Hepatocyte (in vitro differentiated cells): ENCODE results near the gene TSSC4. TPM values are rescaled to one million over a fixed set of nuclear protein-coding genes. Genes with fewer than 3 reads are reported as not detected.

Source experiments
- DNase-seq: peaks from one replicate; pipeline ENCODE4 v3.0.0-alpha.2; 2016; ENCODE audit warnings: low spot score
- H2AFZ ChIP-seq: fragments of 200-600 bp; sonication (generic); 2 replicates; pipeline ENCODE4 v1.6.0; 2016; ENCODE audit warnings: antibody characterized with exemption, mild to moderate bottlenecking
- H3K27ac ChIP-seq: fragments of 200-600 bp; sonication (generic); 2 replicates; pipeline ENCODE4 v1.5.1; 2016; ENCODE audit warnings: mild to moderate bottlenecking
- H3K27me3 ChIP-seq: fragments of 200-600 bp; sonication (generic); 2 replicates; pipeline ENCODE4 v1.6.1; 2016
- H3K36me3 ChIP-seq: fragments of 200-600 bp; sonication (generic); replicated peaks from 2 replicates; pipeline ENCODE4 v1.5.1; 2016; ENCODE audit warnings: low read depth; ENCODE audit not compliant: insufficient read depth
- H3K4me1 ChIP-seq: fragments of 200-600 bp; sonication (generic); 2 replicates; pipeline ENCODE4 v1.5.1; 2016; ENCODE audit warnings: mild to moderate bottlenecking, moderate library complexity; ENCODE audit not compliant: insufficient read depth
- H3K4me2 ChIP-seq: fragments of 200-600 bp; sonication (generic); 2 replicates; pipeline ENCODE4 v1.6.0; 2016
- H3K4me3 ChIP-seq: fragments of 200-600 bp; sonication (generic); 2 replicates; pipeline ENCODE4 v1.5.1; 2016; ENCODE audit warnings: mild to moderate bottlenecking
- H3K79me2 ChIP-seq: fragments of 200-600 bp; sonication (generic); 2 replicates; pipeline ENCODE4 v1.6.0; 2017; ENCODE audit warnings: mild to moderate bottlenecking
- H3K9me2 ChIP-seq: fragments of 200-600 bp; sonication (generic); replicated peaks from 2 replicates; pipeline ENCODE4 v1.6.0; 2017; ENCODE audit warnings: mild to moderate bottlenecking; ENCODE audit not compliant: insufficient read depth
- H3K9me3 ChIP-seq: fragments of 200-600 bp; sonication (generic); 2 replicates; pipeline ENCODE4 v1.5.1; 2016; ENCODE audit warnings: low read depth, mild to moderate bottlenecking
- H4K20me1 ChIP-seq: fragments of 200-600 bp; sonication (generic); 2 replicates; pipeline ENCODE4 v1.6.0; 2016; ENCODE audit warnings: mild to moderate bottlenecking; ENCODE audit not compliant: insufficient read depth, poor library complexity, severe bottlenecking
- EZH2 ChIP-seq: fragments of 200-600 bp; sonication (generic); IDR thresholded peaks from 2 replicates; pipeline ENCODE4 v1.6.1; 2016; ENCODE audit warnings: antibody characterized with exemption, mild to moderate bottlenecking, borderline replicate concordance
- EZH2phosphoT487 ChIP-seq: fragments of 200-600 bp; sonication (generic); IDR thresholded peaks from one replicate; pipeline ENCODE4 v1.6.1; 2018; ENCODE audit warnings: antibody characterized with exemption, mild to moderate bottlenecking, low read depth, moderate library complexity; ENCODE audit not compliant: unreplicated experiment, severe bottlenecking
- WGBS: methylation state at CpG from one replicate; pipeline ENCODE4 v1.1.6; 2016; ENCODE audit warnings: low lambda C conversion rate; ENCODE audit errors: missing lambda C conversion rate; 5-methylcytosine and 5-hydroxymethylcytosine counted together
- polyA plus RNA-seq: library from polyadenylated mRNA; unstranded; fragments of >200 nt; fragmentation: Nextera tagmentation; extraction: Ambion mirVana; gene quantifications from 2 replicates; pipeline ENCODE4 v1.2.1, GENCODE V29; 2016
- total RNA-seq: library from RNA; depleted of rRNA; stranded (reverse); fragments of >200 nt; gene quantifications from 2 replicates; pipeline ENCODE4 v1.2.3, GENCODE V29; 2014
- TF ChIP-seq, protein P1 (sequence below): fragments of 200-600 bp; sonication (generic); IDR thresholded peaks from 2 replicates; pipeline ENCODE4 v1.5.1; 2016; ENCODE audit warnings: antibody characterized with exemption, mild to moderate bottlenecking; ENCODE audit not compliant: poor library complexity

Gene TSSC4
- total and polyA plus RNA-seq, 2 experiments from 2014 or later, result 33.8 to 68.5 TPM

DNA sequence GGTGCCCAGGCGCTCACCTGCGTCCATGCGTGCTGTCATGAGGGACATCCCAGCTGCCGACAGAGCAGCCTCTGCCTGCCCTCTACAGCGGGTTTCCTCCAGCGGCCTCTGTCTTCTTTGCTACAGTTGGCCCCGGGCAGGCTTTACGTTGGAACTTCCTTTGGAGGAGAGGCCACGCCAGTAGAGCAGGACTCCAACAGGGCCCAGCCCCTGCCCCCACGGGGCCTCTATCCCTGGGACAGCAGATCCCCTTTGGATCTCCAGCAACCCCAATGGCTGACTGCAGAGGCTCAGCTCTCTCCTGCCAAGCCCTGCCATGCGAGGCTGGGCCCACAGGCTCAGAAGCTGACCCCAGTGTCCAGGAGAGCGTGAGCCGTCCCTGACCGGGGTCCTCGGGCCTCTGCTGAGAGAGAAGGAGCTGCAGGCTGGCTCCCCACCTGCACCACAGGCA, 31.6 kb downstream of the TSSC4 start:
- no peaks in the 10 kb centered on the region for H4K20me1 ChIP-seq
- no peak overlapping the region for H3K4me2 ChIP-seq
- no peak overlapping the region for H2AFZ ChIP-seq
- H3K79me2 ChIP-seq, result no peaks in the 10 kb centered on the region
- H3K4me3 ChIP-seq, result no peak overlapping the region
- no peak overlapping the region for H3K27ac ChIP-seq
- H3K9me3 ChIP-seq, result no peaks in the 10 kb centered on the region
- 87% methylated on average over 15 of the region's 15 CpGs for WGBS
- H3K27me3 ChIP-seq, result no peaks in the 10 kb centered on the region
- TF ChIP-seq, protein P1, sequence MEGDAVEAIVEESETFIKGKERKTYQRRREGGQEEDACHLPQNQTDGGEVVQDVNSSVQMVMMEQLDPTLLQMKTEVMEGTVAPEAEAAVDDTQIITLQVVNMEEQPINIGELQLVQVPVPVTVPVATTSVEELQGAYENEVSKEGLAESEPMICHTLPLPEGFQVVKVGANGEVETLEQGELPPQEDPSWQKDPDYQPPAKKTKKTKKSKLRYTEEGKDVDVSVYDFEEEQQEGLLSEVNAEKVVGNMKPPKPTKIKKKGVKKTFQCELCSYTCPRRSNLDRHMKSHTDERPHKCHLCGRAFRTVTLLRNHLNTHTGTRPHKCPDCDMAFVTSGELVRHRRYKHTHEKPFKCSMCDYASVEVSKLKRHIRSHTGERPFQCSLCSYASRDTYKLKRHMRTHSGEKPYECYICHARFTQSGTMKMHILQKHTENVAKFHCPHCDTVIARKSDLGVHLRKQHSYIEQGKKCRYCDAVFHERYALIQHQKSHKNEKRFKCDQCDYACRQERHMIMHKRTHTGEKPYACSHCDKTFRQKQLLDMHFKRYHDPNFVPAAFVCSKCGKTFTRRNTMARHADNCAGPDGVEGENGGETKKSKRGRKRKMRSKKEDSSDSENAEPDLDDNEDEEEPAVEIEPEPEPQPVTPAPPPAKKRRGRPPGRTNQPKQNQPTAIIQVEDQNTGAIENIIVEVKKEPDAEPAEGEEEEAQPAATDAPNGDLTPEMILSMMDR, result no peak
- TF ChIP-seq EZH2 (no peak), EZH2phosphoT487 (no peak)
- no peak for DNase-seq
- no peaks in the 10 kb centered on the region for H3K36me3 ChIP-seq
- no peaks in the 10 kb centered on the region for H3K4me1 ChIP-seq
- no peaks in the 10 kb centered on the region for H3K9me2 ChIP-seq

GRCh38 chr11:2432628-2433071, 32.1 kb downstream of the TSSC4 start:
- WGBS, result 94% methylated on average over 13 of the region's 13 CpGs
- H3K36me3 ChIP-seq, result no peaks in the 10 kb centered on the region
- H3K27me3 ChIP-seq, result no peaks in the 10 kb centered on the region
- TF ChIP-seq, protein P1, result no peak
- no peak for TF ChIP-seq EZH2phosphoT487
- no peak for TF ChIP-seq EZH2
- H3K9me3 ChIP-seq, result no peaks in the 10 kb centered on the region
- H3K4me2 ChIP-seq, result no peak overlapping the region
- no peak overlapping the region for H3K4me3 ChIP-seq
- H3K79me2 ChIP-seq, result no peaks in the 10 kb centered on the region
- no peak for DNase-seq
- no peaks in the 10 kb centered on the region for H4K20me1 ChIP-seq
- no peaks in the 10 kb centered on the region for H3K4me1 ChIP-seq
- H3K9me2 ChIP-seq, result no peaks in the 10 kb centered on the region
- no peak overlapping the region for H2AFZ ChIP-seq
- H3K27ac ChIP-seq, result no peak overlapping the region

- no peaks in the 10 kb centered on the region for H3K79me2 ChIP-seq
- H2AFZ ChIP-seq, result no peak overlapping the region
- no peak for DNase-seq
- no peaks in the 10 kb centered on the region for H3K36me3 ChIP-seq
- no peak overlapping the region for H3K27ac ChIP-seq
- H3K27me3 ChIP-seq, result peaks cover 3% of the 10 kb centered on the region
- H3K9me3 ChIP-seq, result no peaks in the 10 kb centered on the region
- WGBS, result 87% methylated on average over 21 of the region's 22 CpGs
- no peaks in the 10 kb centered on the region for H3K4me1 ChIP-seq
- no peak overlapping the region for H3K4me3 ChIP-seq
- no peaks in the 10 kb centered on the region for H4K20me1 ChIP-seq
- H3K4me2 ChIP-seq, result no peak overlapping the region
- no peaks in the 10 kb centered on the region for H3K9me2 ChIP-seq
- TF ChIP-seq EZH2phosphoT487 (no peak), EZH2 (no peak)
- TF ChIP-seq, protein P1, result no peak
Observed at GRCh38 chr11:2433106-2433925, 32.8 kb downstream of the TSSC4 start.
